HG03439 (cell line): ENCODE data around the gene ADPRS.

Experiments
- ATAC-seq: cut with Tn5 transposase; IDR thresholded peaks from one replicate; pipeline ENCODE4 v1.9.1; 2021; ENCODE audit warnings: mild to moderate bottlenecking, moderate library complexity; ENCODE audit not compliant: unreplicated experiment

Gene ADPRS

DNA sequence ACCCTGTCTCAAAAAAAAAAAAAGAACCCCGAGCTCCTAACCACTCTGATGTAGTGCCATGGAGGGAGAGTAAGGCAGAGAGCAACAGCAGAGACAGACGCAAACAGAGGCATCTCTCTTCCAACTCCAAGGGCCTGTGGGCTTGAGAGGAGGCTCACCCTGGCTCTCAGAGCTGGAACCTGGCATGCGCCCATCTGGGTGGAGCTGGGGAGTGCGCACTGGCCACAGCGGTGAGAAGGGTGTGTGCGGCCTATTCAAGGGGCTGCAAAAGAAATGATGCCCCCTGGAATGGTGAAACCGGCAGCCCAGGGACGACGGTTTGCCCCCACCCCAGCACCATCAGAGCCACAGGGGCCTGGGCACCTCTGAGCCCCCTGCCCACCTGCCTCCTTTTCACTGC is 18.7 kb downstream of the ADPRS start:
- ATAC-seq: no peak

DNA sequence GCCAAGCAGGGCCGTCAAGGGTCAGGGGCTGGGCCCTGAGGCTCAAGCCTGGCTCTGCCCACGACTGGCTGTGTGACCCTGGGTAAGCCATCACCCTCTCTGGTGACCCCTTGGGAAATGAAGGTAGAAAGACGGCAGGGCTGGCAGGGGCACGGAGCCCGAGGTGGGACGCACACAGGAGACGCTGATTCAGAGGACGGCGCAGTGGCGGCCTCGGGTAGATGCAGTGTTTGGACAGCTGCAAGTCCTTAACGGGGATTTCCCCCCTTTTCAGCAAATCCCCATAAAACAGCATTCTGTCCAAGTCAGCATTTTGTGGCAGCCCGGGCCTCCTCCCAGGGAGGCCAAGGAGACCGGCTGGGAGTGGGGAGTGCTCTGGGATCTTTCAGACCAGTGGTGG is 19.6 kb downstream of the ADPRS start:
- ATAC-seq: no peak

DNA sequence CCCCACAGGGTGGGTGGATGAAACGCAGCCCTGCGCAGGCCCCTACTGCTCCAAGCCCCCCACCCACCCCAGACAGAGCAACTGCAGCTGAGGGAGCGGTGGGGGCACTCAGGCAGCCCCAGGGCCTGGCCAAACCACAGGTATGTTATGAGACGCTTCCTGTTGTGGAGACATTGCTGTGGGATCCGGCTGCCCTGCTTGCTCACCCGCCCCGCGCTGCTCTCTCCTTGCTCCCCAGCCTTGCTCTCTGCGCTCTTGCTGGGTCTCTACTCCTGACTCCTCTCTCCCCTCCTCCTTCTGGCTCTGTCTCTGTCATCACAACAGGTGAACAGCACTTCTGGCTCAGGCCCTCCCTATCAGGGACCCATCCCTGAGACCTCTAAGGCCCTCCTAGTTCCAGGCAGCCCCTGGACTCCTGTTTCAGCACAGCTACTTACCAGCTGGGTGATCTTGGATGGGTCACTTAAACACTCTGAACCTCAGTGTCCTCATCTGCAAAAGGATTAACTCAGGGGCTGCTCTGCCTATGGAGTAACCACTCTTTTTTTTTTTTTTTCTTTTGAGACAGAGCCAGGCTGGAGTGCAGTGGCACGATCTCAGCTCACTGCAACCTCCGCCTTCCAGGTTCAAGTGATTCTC is 20.5 kb downstream of the ADPRS start:
- no peak for ATAC-seq

DNA sequence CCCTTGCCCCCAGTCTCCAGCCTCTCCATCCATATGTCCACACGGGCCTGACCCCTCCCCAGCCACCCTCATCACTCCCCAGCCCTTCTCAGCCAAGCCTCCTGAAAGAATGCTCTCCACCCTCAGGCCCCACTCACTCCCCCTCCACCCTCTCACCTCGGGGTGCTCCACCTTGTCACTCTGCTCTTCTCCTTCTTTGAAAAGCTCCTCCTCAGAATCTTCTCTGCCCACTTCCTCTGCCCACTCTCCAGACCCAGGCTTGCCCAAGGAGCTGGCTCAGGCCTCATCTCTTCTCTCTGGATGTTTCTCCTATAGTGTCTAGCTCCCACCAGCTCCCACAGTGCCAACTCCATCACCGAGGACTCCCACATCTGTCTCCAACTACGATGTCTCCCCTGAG is 22.5 kb downstream of the ADPRS start:
- ATAC-seq: no peak

DNA sequence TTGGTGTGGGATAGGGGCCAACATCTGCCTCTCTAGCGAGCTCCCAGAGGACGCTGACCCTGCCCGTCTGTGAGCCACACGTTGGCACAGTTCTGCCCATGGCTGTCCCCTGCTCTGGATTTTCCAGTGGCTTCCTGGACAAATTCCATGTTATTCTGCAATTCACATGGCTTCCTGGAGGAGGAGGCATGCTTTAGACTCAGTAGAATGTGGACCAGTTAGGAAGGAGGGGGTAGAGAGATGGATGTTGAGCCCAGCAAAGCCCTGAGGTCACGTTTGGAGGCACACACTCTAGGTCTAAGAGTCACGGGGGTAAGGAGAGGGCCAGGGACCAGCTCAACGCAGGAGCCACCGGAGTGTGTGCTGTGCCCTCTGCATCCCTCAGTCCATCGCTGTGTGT is 24.1 kb downstream of the ADPRS start:
- no peak for ATAC-seq

DNA sequence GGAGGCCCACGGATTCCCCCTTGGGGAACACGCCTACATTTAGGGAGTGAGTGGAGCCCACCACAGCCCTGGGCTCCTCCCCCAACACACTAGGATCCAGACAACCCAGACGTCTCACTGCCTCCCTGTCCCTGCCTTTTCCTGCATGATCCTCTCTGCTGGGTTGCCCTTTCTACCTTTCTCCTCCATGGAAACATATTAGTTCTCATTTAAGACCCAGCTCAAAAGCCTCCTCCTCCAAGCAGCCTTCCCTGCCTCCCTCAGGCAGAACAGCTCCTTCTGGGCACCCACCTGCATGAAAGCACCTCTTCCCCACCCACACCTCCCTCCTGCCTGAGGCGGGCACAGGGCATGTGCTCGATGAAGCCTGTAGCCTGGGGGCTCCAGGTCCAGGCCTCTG is 25.7 kb downstream of the ADPRS start:
- ATAC-seq: no peak

DNA sequence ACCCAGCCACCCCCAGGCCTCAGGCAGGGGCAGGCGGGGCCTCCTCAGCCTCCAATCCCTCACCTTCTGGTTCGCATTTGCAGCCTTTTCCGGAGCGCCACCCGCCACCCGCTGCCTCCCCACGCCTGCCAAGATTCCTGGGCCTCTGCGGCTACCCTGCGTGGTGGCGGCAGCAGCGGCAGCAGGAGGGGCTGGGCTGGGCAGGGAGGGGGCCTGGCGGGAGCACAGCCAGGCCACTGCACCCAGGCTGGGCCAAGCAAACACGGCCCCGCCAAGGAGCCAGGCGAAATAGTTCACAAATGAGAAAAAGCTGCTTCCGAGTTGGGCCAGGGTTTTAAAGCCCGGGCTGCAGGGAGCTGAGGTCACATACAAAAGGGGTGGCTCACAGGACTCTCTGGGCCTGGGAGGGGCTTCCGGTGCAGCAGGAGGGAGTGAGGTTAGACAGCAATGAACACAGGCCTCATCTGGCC is 26.5 kb downstream of the ADPRS start:
- ATAC-seq: no peak

DNA sequence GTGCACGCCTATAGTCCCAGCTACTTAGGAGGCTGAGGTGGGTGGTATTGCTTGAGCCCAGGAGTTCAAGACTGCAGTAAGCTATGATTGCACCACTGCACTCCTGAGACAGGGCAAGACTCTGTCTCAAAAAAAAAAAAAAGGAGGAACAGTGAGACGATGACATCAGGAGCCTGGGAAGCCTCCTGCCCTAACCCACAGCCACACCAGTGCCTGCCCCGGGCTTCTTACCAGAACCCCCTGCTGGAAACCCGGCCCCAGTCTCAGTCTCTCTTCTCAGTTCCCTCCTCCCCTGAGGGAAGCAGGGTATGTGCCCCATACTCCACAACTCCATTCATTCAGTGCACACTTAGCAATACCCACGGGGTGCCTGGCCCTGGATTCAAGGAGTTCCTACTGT is 27.2 kb downstream of the ADPRS start:
- ATAC-seq: no peak

DNA sequence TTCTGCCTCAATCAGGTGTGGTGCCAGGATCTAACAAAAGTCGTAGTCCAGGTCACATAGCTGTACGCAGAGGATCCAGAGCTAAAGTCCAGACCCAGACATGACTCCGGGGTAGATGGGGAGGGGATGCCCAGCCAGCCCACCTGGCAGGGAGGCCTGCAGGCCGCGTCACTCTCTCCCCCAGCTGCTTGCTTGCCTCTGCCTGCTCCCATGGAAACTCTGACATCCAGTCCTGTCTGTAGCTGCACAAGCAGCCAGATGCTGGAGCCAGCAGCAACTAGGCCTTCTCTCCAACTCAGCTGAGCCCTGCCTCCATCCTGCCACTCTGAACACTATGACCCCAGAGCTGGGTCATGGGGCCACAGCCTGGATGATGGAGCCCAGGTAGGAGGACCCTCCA is 28.2 kb downstream of the ADPRS start:
- no peak for ATAC-seq

DNA sequence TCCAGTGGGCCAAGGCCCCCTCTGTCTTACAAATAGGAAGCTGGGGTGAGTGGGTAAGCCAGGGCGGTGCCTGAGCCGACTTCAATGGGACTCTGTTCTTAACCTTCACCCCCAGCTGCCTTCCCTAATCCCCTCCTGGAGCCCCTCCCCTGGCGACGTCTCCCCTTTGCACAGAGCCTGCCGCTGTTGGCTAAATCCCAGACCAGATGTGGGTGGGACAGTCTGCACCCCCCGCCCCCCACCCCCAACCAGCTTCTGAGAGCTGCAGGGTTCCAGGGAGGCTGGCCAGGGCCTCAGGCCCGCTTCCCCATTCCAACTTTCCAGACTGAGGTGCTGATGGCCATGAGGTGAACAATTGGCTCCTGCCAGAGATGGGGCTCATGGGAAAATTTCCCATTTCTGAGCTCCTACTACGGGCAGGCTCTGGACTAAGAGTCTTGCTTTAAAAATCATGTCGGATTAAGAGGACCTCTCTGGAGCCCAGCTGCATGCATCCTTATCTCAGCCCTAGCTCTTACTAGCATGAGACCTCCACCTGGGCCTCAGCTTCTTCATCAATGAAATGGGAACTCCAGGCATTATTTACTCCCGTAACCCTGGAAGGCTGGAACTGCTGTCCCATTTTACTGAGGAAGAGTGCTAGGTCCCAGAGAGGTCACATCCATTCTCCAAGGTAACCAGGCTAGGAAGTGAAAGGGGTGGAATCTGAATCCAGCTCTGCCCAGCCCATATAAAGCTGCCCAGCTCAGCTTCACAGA is 29.9 kb downstream of the ADPRS start:
- no peak for ATAC-seq

DNA sequence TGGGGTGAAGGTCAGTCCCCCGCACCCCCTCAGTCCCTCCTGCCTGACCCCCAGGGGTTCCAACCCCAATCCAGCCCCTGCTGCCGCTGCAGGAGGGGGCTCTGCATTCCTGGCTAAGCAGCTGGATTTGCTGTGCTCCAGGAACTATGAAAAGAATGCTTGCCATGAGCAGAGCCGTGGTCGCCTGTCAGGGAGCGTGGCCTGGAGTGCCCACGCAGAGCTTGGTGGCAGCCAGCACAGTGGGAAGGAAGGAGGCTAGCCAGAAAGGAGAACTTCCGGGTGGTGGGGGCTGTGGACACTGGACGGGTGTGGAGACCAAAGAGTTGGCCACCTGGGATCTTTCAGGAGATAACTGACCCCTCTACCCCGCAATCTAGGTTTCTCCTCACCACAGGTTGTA is 30.8 kb downstream of the ADPRS start:
- no peak for ATAC-seq

DNA sequence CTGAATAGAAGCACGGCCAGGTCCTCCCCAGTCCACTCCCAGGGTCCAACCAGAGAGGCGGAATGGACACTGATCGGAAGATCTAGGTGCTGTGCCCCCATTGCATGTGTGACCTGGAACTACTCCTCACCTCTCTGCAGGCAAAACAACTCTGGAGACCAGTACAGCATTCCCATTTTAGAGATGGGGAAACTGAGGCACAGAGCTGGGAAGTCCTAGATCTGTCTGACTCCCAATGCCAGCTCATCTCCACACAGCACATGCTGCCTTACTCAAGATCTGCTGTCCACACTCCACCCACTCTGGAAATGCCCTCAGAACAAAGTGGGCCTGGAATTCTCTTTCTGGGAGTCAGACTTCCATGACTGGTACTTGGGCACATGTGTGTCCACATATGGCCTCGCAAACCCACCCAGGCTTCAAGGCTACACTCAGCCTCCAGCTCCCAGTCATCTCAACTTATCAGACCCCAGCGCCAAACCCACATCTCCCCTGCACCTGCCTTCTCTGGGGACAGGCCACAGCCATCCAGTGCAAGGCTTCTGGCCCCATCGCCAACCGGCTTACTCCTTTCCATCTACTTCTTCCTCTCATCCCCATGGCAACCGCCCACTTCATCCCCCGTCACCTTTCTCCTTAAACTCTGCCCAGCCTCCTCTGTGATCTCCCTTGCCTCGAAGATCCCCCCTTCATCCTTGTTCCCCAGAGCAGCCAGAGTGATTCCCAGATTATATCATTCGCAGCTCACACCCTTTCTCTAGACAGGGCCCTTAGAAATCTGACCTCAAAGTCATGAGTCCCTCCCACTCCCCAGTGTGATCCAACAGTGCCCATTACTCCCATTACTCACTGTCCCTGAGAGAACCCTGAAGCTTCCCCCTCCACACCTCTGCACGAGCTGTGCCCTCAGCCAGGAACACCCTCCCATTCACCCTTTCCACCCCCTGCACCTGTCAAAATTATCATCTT is 33.7 kb downstream of the ADPRS start:
- ATAC-seq: no peak

DNA sequence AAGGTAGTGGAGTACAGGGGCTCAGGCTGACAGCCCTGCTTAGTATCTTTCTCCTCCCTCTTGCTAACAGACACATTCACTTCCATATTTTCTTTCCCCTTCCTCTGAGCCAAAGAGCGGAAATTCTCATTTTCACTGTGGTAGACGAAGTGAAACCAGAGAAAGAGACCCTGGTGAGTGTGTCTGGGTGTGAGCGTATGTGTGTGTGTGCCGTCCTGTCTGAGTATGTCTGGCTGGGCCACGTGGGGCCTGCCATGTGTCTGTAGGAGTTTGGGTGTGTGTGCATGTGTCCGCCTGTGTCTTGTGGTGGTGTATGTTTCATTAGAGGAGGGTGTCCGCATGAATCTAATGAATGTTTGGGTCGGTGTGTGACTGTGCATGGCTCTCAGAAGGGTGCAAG is 34.7 kb downstream of the ADPRS start:
- ATAC-seq: no peak

DNA sequence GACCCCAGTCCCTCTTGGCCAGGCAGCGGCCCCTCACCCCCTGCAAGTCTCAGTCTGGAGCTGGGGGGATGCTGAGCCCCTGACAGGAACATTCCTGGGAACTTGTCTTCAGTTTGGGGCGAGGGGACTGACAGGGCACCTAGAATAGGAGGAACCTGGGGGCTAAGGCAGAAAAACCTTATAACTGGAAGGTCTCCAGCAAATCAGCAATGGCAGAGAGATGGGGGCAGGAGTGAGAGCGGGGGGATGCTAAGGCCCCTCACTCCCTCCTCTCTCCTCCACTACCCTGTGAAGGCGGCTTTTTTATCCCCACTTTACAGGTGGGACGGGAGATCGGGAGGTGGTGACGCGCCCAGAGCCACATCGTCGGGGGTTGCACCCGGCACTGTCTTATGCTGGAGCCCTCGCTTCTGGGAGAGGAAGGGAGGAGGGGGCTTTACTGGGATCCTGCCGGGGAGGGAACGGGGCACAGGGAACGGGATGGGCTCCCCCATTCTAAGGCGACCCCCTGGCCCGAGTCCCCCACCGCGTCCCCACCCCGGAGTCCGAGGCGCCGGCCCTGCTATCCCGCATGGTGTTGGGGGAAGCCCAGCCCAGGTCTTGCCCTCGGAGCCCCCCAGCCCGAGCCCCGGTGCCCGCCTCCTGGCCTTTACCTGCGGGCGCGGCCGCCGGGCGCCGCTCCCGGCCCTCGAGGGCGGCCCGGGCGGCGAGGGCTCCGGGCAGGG is 35.9 kb downstream of the ADPRS start:
- no peak for ATAC-seq

DNA sequence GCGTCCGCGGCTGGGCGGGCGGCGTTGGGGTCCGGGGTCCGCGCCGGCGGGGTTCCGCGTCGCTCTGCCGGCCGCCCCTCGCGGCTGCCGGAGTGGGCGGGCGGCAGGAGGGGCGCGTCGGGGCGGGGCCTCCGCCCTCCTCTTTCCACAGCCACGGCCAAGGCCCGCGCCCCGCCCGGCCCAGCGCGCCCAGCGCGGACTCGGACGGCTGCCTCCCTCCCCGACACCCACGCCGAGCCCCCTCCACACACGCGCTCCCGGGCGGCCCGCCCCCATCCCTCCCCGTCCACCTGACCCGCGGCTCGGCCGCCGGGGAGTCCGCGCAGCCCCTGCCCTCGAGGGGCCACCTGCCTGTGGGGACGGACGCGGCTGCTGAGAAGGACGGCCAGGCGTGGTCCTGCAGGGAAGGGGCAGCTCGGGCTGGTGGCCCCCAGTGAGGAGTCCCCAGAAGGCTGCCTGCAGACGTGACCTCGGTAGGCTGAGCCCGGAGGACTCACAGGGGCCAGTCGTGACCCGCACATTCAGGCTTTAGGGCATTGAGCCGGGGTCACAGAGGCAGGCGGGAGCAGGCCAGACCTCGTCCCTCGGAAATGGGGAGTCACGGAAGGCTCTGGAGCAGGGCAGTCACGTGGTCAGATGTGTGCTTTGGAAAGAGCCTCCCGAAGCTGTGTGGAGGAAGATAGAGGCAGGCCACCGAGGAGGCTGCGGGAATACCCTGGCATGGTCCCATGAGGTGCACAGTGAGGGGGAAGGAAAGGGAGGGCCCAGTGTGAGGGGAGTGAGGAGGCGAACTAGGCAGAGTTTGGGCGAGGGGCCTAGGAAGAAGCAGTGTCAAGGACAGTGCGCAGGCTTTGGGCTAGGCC is 36.7 kb downstream of the ADPRS start, which contains the start of gene COL8A2:
Gene COL8A2, minus strand, starts transcription at position 94 of the 863 bp plus-strand sequence. CDS start 24,980 bp downstream, outside the sequence.
- no peak for ATAC-seq

DNA sequence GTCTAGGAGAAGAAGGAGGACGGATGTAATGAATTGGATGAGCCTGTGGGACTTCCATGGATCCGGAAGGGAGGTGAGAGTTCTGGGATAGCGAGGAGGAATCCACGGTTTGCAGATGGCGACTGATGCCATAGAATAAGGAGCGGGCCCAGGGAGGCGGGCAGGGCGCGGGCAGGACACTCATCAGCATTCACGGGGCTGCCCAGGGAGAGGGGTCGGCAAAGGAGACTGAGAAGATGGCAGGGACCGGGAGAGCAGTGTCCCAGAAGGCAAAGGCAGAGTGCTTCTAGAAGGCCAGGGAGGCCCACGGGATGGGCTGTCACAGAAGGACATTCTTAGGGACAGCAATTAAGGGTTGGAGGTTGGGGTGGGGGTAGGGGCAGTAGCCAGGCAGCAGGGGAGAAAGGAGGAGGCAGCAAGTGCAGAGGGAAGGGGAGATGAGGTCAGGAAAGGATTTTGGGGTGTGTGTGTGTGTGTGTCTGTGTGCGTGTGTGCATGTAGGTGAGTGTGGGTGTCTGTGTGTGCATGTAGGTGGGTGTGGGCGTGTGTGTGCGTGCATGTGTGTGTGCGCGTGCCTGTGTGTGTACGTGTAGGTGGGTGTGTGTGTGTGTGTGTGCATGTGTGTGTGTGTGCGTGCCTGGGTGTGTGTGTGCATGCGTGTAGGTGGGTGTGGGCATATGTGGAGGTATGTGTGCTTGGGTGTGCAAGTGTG is 37.5 kb downstream of the ADPRS start:
- no peak for ATAC-seq

DNA sequence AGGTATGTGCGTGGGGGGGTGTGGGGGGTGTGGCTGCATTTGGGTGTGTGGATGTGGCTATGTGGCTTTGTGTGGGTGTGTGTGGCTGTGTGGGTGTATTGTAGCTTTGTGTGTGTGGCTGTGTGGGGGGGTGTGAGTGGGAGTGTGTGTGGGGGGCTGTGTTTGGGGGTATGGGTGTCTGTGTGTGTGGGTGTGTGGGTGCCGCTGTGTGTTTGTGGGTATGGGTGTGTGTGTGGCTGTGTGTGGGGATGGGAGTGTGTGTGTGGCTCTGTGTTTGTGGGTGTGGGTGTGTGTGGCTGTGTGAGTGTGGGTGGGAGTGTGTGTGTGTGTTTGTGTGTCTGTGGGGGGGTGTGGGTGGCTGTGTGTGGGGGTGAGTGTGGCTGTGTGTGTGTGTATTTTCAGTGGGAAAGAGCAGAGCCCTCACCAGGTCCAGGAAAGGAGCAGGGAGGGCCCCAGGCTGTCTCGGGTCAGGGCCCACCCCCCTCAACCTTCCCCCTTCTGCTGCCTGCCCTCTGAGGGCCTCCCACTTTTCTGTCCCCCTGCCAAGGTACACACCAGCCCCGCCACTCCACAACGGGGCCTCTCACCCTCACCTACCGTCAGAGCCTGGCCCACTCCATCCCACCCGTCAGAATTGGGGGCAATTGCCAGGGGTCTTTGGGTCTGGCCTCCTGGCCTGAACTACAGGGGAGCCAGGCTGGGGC is 38.3 kb downstream of the ADPRS start:
- no peak for ATAC-seq

DNA sequence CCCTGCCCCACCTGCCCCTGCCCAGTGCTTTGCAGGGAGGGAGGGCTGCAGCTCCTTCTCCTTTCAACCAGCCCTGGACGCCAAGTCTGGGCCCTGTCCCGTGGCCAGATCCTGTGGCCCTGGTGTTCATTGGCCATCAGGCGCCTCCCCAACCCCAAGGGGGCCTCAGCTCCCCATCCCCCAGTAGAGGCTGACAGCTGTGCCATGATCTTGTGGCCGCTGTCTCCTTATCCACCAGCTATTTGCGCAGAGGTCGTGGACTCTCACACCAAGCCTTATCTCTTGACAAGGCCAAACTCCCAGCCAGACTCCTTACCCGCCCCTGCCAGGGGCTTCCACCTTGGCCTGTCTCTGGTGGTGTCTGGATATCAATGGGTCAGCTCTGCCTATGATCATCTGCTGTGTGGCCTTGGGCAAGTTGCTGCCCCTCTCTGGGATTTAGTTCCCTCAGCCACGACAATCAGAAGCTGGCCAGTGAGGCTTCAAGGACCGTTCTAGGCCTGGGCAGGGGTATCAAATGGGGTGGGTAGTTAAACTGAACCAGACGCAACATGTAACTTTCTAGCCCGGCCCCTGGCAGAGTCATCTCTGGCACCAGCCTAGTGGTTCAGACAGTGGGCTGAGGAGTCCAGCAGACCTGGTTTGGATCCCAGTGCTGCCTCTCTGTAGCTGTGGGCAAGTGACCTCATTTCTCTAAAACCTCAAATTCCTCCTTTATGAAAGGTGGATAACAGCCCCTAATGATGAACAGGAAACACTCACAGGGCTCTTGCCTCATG is 39.6 kb downstream of the ADPRS start:
- no peak for ATAC-seq
